Uterus (tissue), 4 donors: ENCODE results near the gene PID1. TPM values are rescaled to one million over a fixed set of nuclear protein-coding genes. Genes with fewer than 3 reads are reported as not detected.

ENCODE experiments used
- DNase-seq, 2 donors: peaks; one replicate each; pipeline ENCODE4 v3.0.0-alpha.2; 2019 to 2020
- H3K27ac ChIP-seq, 2 donors: fragments of 200-600 bp; sonication (generic); 1 replicate in 1 of 2; 2 replicates in 1 of 2; pipeline ENCODE4 v1.5.1; 2016 to 2018
- H3K27me3 ChIP-seq, 2 donors: fragments of 200-600 bp; sonication (generic); one replicate each; pipeline ENCODE4 v1.5.1; 2018 to 2019; ENCODE audit warnings: control low read depth in 1 of 2
- H3K36me3 ChIP-seq, 2 donors: fragments of 200-600 bp; sonication (generic); one replicate each; pipeline ENCODE4 v1.5.1; 2019; ENCODE audit warnings: control low read depth in 1 of 2
- H3K4me1 ChIP-seq, 2 donors: fragments of 200-600 bp; sonication (generic); one replicate each; pipeline ENCODE4 v1.5.1; 2018 to 2019; ENCODE audit warnings: control low read depth in 1 of 2
- H3K4me3 ChIP-seq, 2 donors: fragments of 200-600 bp; sonication (generic); 1 replicate in 1 of 2; 2 replicates in 1 of 2; pipeline ENCODE4 v1.5.1; 2018 to 2019; ENCODE audit warnings: mild to moderate bottlenecking in 1 of 2
- H3K9me3 ChIP-seq, 2 donors: fragments of 200-600 bp; sonication (generic); one replicate each; pipeline ENCODE4 v1.5.1; 2019; ENCODE audit warnings: control low read depth in 1 of 2
- POLR2A ChIP-seq, 2 donors: fragments of 450-650 bp; IDR thresholded peaks; one replicate each; pipeline ENCODE4 v1.6.1; 2016; ENCODE audit warnings: antibody characterized with exemption in 2 of 2, mild to moderate bottlenecking in 1 of 2, moderate library complexity in 1 of 2
- intact Hi-C: fragments of 100-400 bp; cut with DNase I; formaldehyde crosslinking; loops from one replicate; pipeline ENCODE4 v1.15.1; 2023; ENCODE audit warnings: low total_unique reads
- total RNA-seq, 4 donors: library from RNA; depleted of rRNA in 3 of 4; stranded (reverse); fragments of >200 nt in 3 of 4; gene quantifications; one replicate each; pipeline versions ENCODE4 v1.1.0 to v1.2.4, GENCODE V29; 2014 to 2023
- TF ChIP-seq, protein P1 (sequence below), 4 experiments: fragments of 200-600 bp in 2 of 4; fragments of 450-650 bp in 2 of 4; sonication (generic) in 2 of 4; IDR thresholded peaks; one replicate each; pipeline ENCODE4 v1.5.1; 2016 to 2019; ENCODE audit warnings: antibody characterized with exemption in 4 of 4, mild to moderate bottlenecking in 2 of 4, moderate library complexity in 1 of 4
- donor health status: DM: yes; HTN: yes; CAD: no.

The PID1 gene
- total RNA-seq, 4 donors from 2014 or later: 26.4 to 48.5 (median 37.1) TPM

DNA sequence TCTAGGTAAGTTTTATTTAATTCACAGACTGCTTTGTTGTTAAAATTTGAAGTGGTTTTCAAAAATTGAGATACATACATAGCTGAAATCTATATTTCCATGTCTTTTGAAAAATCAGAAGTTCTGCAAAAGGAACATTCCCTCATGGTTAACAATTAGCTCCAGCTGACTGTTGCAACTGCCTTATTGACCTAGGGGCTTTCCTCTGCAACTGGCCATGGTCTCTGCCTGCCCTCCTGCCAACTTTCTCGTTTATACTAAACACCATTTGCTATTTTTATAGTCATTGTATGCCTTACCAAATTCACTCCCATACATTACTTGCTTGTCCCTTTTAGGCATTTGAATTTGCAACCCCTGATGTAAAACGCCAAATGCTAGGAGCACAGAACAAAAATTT lies 107.2 kb downstream of the PID1 start:
- intact Hi-C loops: no loop called here
- Histone ChIP-seq H3K4me3 (no peak overlapping the region), H3K36me3 (no peaks in the 10 kb centered on the region), H3K27me3 (no peaks in the 10 kb centered on the region), H3K27ac (no peak overlapping the region), H3K9me3 (no peaks in the 10 kb centered on the region), H3K4me1 (no peaks in the 10 kb centered on the region)
- DNase-seq: no peak
- TF ChIP-seq POLR2A (IDR thresholded peaks at IDR 0.05): no peak
- TF ChIP-seq, protein P1, sequence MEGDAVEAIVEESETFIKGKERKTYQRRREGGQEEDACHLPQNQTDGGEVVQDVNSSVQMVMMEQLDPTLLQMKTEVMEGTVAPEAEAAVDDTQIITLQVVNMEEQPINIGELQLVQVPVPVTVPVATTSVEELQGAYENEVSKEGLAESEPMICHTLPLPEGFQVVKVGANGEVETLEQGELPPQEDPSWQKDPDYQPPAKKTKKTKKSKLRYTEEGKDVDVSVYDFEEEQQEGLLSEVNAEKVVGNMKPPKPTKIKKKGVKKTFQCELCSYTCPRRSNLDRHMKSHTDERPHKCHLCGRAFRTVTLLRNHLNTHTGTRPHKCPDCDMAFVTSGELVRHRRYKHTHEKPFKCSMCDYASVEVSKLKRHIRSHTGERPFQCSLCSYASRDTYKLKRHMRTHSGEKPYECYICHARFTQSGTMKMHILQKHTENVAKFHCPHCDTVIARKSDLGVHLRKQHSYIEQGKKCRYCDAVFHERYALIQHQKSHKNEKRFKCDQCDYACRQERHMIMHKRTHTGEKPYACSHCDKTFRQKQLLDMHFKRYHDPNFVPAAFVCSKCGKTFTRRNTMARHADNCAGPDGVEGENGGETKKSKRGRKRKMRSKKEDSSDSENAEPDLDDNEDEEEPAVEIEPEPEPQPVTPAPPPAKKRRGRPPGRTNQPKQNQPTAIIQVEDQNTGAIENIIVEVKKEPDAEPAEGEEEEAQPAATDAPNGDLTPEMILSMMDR (IDR thresholded peaks at IDR 0.05): no peak

DNA sequence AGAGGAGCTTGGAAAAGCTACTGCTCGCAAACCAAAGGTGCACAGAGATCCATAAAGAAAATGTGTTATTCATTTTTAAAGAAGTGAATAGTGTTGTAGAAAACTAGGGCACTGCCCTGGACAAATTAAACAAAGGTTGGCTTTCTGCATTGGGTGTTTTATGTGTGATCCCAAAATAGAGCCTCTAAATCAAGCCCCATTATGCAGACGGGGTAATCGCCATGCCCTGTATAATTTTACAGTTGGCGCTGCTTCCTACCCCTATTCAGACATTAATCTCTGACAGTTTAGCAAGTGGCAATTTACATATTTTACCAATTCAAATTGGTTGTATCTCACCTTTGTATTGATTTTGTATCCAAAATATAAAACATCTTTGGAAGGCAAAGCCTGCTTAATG lies 109.1 kb downstream of the PID1 start:
- H3K4me1 ChIP-seq: no peaks in the 10 kb centered on the region
- H3K4me3 ChIP-seq: no peak overlapping the region
- TF ChIP-seq POLR2A (IDR thresholded peaks at IDR 0.05): no peak

DNA sequence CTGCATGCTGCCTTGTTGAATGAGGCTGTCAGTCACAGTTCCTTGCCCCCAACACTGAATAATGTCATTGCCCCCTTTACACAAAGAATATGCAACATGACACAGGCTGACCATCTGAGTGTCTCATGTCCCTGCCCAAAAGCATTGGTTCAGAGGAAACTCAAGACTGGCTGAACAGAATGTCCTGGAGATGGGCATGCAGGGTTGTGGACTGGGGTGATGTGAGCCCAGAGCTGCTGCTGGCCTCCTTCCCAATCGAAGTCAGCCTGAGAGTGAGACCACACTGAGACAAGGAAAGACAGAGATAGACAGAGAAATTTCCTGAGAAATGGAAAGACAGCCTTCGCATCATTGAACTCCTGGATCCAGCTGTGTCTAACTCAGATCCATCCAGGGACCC lies 110.1 kb downstream of the PID1 start:
- intact Hi-C loops: no loop called here
- TF ChIP-seq, protein P1 (IDR thresholded peaks at IDR 0.05): no peak
- H3K27me3 ChIP-seq: no peaks in the 10 kb centered on the region
- H3K27ac ChIP-seq: no peak overlapping the region
- no peak for DNase-seq
- no peaks in the 10 kb centered on the region for H3K36me3 ChIP-seq
- no peaks in the 10 kb centered on the region for H3K9me3 ChIP-seq
- H3K4me1 ChIP-seq: no peaks in the 10 kb centered on the region
- no peak overlapping the region for H3K4me3 ChIP-seq

More for the DNA sequence above, 109.1 kb downstream of the PID1 start:
- Histone ChIP-seq H3K27ac (no peak overlapping the region), H3K27me3 (no peaks in the 10 kb centered on the region), H3K36me3 (no peaks in the 10 kb centered on the region), H3K9me3 (no peaks in the 10 kb centered on the region)
- DNase-seq: no peak
- intact Hi-C loops: no loop called here

DNA sequence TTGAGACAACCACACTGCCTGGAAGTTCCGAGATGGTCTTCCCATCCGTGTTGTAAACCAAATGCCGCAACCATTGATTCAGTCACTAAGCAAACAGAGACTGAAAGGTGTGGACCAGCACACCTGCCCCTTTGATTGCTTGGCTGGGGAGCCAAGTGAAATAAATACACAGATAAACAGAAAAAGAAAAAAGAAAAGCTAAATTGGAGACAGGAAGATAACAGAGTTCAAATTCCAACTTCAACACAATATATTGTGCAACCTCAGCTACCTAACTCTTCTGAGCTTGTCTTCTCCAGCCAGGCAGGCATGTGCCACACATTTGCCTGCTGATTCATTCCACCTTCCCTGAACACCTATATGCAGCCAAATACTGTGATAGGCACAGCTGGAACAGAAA lies 110.9 kb downstream of the PID1 start:
- Histone ChIP-seq H3K36me3 (no peaks in the 10 kb centered on the region), H3K4me1 (no peaks in the 10 kb centered on the region), H3K4me3 (no peak overlapping the region), H3K27ac (no peak overlapping the region), H3K9me3 (no peaks in the 10 kb centered on the region), H3K27me3 (no peaks in the 10 kb centered on the region)
- TF ChIP-seq, protein P1 (IDR thresholded peaks at IDR 0.05): no peak
- TF ChIP-seq POLR2A (IDR thresholded peaks at IDR 0.05): no peak
- no peak for DNase-seq
- intact Hi-C loops: no loop called here

DNA sequence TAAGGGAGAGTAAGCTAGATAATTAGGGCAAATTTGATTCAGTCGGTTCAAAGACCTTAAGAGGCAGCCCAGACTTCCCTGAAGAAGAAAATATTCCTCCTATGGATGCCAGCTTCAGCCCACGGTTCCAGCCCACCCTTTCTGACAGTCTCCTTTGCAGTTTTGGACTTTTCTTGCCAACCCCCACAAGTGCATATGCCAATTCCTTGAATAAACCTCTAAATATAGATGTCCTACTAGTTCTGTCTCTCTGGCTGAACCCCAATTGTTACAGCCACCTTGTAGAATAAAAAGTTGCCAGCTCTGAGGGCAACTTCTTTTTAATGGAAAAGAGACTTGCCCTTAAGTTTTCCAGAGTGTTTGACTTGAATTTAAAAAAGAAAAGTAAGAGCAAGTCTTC lies 111.7 kb downstream of the PID1 start:
- H3K27ac ChIP-seq: no peak overlapping the region
- H3K4me3 ChIP-seq: no peak overlapping the region
- TF ChIP-seq, protein P1 (IDR thresholded peaks at IDR 0.05): no peak
- no peak for TF ChIP-seq POLR2A (IDR thresholded peaks at IDR 0.05)
- DNase-seq: no peak
- intact Hi-C loops: no loop called here
- H3K36me3 ChIP-seq: no peaks in the 10 kb centered on the region
- H3K4me1 ChIP-seq: no peaks in the 10 kb centered on the region
- H3K27me3 ChIP-seq: no peaks in the 10 kb centered on the region
- no peaks in the 10 kb centered on the region for H3K9me3 ChIP-seq

DNA sequence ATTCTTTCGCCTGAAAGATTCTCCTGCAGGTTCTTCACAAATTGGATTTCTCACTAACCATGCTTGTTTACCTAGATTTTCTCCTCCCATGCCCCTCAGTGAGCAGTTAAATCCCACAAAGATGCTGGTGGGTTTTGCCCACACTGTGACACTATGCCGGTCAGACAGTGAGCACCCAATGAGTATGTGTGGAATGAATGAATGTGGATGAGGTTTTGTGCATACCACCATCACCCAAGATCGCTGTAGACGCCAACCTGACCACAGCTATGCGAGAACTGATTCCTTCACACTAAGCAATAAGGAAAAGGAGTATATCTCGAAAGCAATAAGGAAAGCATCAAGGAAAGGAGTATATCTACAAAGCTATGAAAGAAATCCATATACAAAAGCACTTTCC lies 116.7 kb downstream of the PID1 start:
- Histone ChIP-seq H3K27me3 (no peaks in the 10 kb centered on the region), H3K36me3 (no peaks in the 10 kb centered on the region), H3K4me1 (no peaks in the 10 kb centered on the region), H3K27ac (no peak overlapping the region), H3K4me3 (no peak overlapping the region), H3K9me3 (no peaks in the 10 kb centered on the region)
- no peak for TF ChIP-seq POLR2A (IDR thresholded peaks at IDR 0.05)
- TF ChIP-seq, protein P1 (IDR thresholded peaks at IDR 0.05): no peak
- DNase-seq: no peak
- intact Hi-C loops: no loop called here
